ENCODE measurements around the gene OR1F1.
"Not testable (repeated sequence)": the region's sequence is repeated elsewhere in the genome, so short reads cannot be mapped to it uniquely, and the experiment has no call there.

Gene OR1F1

GRCh38 chr16:3187798-3188674 lies at the start of gene OR1F1:
OR1F1 (plus strand) TSS chr16:3188204.
- in situ Hi-C loops (cut with MboI; ENCODE audit: low sequenced_read_pairs): no loop called here

GRCh38 chr16:3138342-3138741 lies 49.7 kb upstream of the OR1F1 start:
- in situ Hi-C loops (cut with MboI; ENCODE audit: low sequenced_read_pairs): no loop called here

DNA sequence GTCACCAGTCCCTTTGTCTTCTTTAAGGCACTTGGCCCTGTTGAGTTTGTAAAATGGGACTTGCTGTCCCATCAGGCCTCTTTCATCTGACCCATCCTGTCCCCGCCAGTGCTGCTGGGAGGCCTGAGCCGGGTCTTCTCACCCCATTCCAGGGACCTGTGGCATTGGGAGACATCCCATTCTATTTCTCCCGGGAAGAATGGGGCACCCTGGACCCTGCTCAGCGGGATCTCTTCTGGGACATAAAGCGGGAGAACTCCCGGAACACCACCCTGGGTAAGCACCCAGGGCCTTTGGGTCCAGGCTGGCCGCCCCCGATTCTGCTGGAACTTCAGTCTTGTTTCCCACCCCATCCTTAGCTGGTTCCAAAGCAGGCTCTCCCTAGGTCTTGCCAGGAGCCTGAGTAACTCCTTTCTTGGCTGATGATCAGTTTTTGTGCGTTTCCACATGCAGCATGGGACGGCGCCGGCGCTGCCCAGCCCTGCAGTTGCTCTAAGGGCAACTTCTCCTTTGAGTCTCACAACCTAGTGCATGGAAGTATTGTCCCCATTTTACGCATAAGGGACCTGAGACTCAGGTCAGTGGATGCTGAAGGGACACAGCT lies 49.1 kb upstream of the OR1F1 start:
- in situ Hi-C loops (cut with MboI; ENCODE audit: low sequenced_read_pairs): no loop called here

DNA sequence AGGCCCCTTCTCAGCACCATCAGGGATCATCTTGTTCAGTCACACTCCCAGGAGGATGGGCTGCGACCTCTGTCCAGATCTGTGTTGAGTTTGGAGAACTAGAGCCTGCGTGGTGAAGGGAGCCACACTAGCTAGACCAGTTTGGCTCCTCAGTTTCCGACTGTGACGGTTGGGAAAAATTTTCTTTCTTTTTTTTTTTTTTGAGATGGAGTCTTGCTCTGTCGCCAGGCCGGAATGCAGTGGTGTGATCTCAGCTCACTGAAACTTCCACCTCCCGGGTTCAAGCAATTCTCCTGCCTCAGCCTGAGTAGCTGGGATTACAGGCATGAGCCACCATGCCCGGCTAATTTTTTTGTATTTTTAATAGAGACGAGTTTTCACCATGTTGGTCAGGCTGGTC lies 48.4 kb upstream of the OR1F1 start:
- in situ Hi-C loops (cut with MboI; ENCODE audit: low sequenced_read_pairs): not testable (repeated sequence)

- in situ Hi-C loops (cut with MboI; ENCODE audit: low sequenced_read_pairs): no loop called here
Measured at GRCh38 chr16:3140603-3141427, 47.2 kb upstream of the OR1F1 start.

- in situ Hi-C loops (cut with MboI; ENCODE audit: low sequenced_read_pairs): no loop called here
Measured at GRCh38 chr16:3141781-3142311, 46.2 kb upstream of the OR1F1 start.

- in situ Hi-C loops (cut with MboI; ENCODE audit: low sequenced_read_pairs): no loop called here
Measured at GRCh38 chr16:3142327-3142726, 45.7 kb upstream of the OR1F1 start.

GRCh38 chr16:3142770-3143169 lies 45.2 kb upstream of the OR1F1 start:
- in situ Hi-C loops (cut with MboI; ENCODE audit: low sequenced_read_pairs): no loop called here

DNA sequence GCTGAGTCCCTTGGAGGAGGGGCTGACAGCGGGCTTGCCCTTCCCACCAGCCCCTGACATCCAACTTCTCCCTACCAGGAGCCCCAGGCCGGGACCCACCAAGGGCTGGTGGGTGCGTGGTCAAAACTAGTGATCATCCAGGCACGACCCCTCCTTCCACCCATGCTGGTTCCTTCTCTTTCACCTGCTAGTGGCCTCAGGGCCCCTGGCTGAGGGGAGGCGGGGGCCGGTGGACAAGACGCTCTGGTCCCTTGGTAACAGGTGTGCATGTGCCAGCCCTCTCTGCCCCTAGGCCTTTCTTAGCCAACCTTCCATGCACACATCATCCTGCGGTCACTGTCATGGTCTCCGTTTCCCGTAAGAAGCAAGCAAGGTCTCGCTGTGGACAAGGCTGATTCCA lies 44.8 kb upstream of the OR1F1 start:
- in situ Hi-C loops (cut with MboI; ENCODE audit: low sequenced_read_pairs): no loop called here

GRCh38 chr16:3143598-3144320 lies 44.2 kb upstream of the OR1F1 start:
- in situ Hi-C loops (cut with MboI; ENCODE audit: low sequenced_read_pairs): no loop called here

DNA sequence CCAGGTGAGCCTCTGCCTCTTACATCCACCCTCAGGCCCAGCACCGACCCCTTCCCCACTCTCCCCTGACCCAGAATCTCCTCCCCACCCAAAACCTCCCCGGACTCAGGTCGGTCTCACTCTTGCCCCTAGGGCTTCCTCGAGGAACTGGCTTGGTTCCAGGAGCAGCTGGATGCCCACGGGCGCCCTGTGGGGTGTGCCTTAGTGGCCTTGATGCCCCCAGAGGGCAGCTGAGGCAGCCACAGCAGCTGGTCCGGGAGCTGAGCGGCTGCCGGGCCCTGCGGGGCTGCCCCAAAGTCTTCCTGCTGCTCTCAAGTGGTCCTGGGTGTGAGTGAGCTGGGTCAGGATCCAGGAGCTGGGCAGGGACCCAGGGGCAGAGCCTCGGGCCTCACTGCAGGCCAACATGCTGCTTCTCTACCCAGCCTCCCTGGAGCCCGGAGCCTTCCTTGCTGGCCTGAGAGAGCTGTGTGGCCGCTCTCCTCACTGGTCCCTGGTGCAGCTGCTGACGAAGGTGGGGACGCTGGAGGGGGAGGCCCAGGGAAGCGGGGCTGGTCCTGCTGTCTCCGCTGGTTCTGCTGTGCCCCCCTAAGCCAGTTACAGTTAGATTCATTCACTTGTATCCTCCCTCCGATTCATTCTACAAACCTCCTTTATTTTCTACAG lies 43.6 kb upstream of the OR1F1 start:
- in situ Hi-C loops (cut with MboI; ENCODE audit: low sequenced_read_pairs): no loop called here

DNA sequence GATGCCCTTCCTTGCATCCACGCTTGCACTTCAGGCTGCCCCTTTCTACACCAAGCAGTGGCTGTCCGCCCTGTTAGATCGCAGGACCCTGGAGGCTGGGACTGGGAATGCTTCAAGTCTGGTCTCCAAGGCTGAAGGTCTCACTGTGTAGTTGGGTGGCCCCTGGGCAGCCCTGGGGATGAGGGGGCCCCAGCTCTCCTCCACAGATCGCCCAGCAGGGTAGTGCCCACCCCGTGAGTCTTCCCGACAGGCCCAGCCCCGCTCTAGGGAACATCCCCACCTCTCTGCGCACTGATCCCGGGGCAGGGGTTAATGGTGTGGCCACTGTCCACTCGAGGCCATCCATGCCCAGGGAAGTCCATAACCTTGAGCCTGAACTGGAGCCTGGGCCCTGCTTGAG lies 42.9 kb upstream of the OR1F1 start:
- in situ Hi-C loops (cut with MboI; ENCODE audit: low sequenced_read_pairs): no loop called here

DNA sequence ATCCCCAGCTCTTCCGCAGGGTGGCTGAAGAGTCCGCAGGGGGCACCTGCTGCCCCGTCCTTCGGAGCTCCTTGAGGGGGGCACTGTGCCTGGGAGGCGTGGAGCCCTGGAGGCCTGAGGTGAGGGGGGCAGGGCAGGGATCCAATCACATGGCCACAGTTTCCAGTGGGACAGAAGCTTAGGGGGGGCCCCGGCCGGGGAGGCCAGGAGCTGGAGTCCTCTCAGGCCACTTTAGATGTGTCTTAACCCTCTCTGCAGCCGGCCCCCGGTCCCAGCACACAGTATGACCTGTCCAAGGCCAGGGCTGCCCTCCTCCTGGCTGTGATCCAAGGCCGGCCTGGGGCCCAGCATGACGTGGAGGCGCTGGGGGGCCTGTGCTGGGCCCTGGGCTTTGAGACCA lies 42.3 kb upstream of the OR1F1 start:
- in situ Hi-C loops (cut with MboI; ENCODE audit: low sequenced_read_pairs): no loop called here

- in situ Hi-C loops (cut with MboI; ENCODE audit: low sequenced_read_pairs): no loop called here
Measured at GRCh38 chr16:3147046-3147756, 40.8 kb upstream of the OR1F1 start.

DNA sequence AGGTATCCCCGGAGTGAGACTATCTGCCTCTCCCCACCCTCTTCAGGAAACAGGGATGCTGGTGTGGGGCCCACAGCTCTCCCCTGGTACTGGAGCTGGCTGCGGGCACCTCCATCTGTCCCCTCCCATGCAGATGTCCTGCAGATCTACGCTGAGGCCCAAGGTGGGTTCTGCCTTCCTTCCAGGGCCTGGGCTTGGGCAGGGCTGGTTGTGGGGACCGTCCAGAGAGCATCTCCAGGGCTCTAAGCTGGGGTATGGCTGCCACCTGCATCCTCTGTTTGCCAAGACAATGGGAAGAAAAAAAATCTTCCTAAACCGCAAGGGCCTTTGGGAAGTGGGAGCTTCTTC lies 40.3 kb upstream of the OR1F1 start:
- in situ Hi-C loops (cut with MboI; ENCODE audit: low sequenced_read_pairs): no loop called here

GRCh38 chr16:3148256-3149192 lies 39.5 kb upstream of the OR1F1 start:
- in situ Hi-C loops (cut with MboI; ENCODE audit: low sequenced_read_pairs): no loop called here

DNA sequence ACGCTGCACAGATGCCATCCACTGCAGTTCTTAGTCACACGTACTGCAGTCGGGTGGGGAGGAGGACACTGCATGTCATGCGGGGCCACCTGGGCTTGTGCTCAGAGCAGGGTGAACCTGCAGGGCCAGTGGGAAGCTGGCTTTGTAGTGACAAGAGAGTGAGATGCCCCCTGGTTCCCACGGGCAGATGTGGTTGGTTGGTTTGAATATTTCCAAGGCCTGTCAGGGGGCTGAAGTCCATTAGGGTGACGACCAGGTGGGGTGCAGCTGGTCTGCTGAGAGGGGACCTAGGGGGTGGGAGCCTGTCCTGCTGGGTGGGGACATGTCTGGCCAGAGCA lies 38.8 kb upstream of the OR1F1 start:
- in situ Hi-C loops (cut with MboI; ENCODE audit: low sequenced_read_pairs): no loop called here

GRCh38 chr16:3149630-3150345 lies 38.2 kb upstream of the OR1F1 start:
- in situ Hi-C loops (cut with MboI; ENCODE audit: low sequenced_read_pairs): no loop called here

Data from HL-60/S4 treated with phorbol 12-myristate 13-acetate at 8.2 ng/mL for 4 days and 3 days (cell line).